Stimulated activated effector memory CD8-positive, alpha-beta T cell treated with anti-CD3 and anti-CD28 coated beads, Interleukin-12 subunit alpha, Interleukin-12 subunit beta, amount 100 ng/mL, for 72 hours (primary cell): ENCODE results near the gene SNAPC2.
"Not testable (repeated sequence)": the region's sequence is repeated elsewhere in the genome, so short reads cannot be mapped to it uniquely, and the experiment has no call there.

Source experiments
- ATAC-seq: fragments of 150-1000 bp; cut with Tn5 transposase; 2 replicates; pipeline ENCODE4 v1.10.0; 2021
- DNase-seq, 2 donors: peaks; one replicate each; pipeline ENCODE4 v3.0.0; 2021 to 2022; ENCODE audit warnings: low spot score in 2 of 2
- H3K27ac Mint-ChIP-seq: one replicate; pipeline ENCODE4 v1.8.0; 2022; ENCODE audit warnings: mild to moderate bottlenecking, mixed read lengths
- H3K36me3 Mint-ChIP-seq: one replicate; pipeline ENCODE4 v1.8.0; 2022; ENCODE audit warnings: mild to moderate bottlenecking, mixed read lengths
- H3K4me1 Mint-ChIP-seq: one replicate; pipeline ENCODE4 v1.8.0; 2022; ENCODE audit warnings: mixed read lengths
- H3K4me3 Mint-ChIP-seq: one replicate; pipeline ENCODE4 v1.8.0; 2022; ENCODE audit warnings: mild to moderate bottlenecking, mixed read lengths
- H3K9me3 Mint-ChIP-seq: one replicate; pipeline ENCODE4 v1.8.0; 2022; ENCODE audit warnings: mixed read lengths

The SNAPC2 gene

GRCh38 chr19:7912144-7912696 is 7.9 kb upstream of the SNAPC2 start:
- peaks cover 20% of the 10 kb centered on the region for H3K4me1 Mint-ChIP-seq
- peaks cover 21% of the 10 kb centered on the region for H3K36me3 Mint-ChIP-seq
- H3K27ac Mint-ChIP-seq = no peak overlapping the region
- H3K4me3 Mint-ChIP-seq = no peak overlapping the region
- H3K9me3 Mint-ChIP-seq = no peaks in the 10 kb centered on the region
- DNase-seq (no peak), ATAC-seq (no peak)

GRCh38 chr19:7912697-7913564 is 7.2 kb upstream of the SNAPC2 start:
- H3K4me3 Mint-ChIP-seq = no peak overlapping the region
- no peaks in the 10 kb centered on the region for H3K9me3 Mint-ChIP-seq
- DNase-seq = no peak

GRCh38 chr19:7913652-7914051 is 6.5 kb upstream of the SNAPC2 start:
- Mint-ChIP-seq H3K4me3 (no peak overlapping the region), H3K36me3 (peaks cover 15% of the 10 kb centered on the region), H3K4me1 (peaks cover 22% of the 10 kb centered on the region), H3K27ac (no peak overlapping the region), H3K9me3 (no peaks in the 10 kb centered on the region)
- no peak for ATAC-seq
- no peak for DNase-seq

More at GRCh38 chr19:7912697-7913564, 7.2 kb upstream of the SNAPC2 start:
- no peak for ATAC-seq
- Mint-ChIP-seq H3K36me3 (peaks cover 15% of the 10 kb centered on the region), H3K4me1 (peaks cover 19% of the 10 kb centered on the region), H3K27ac (no peak overlapping the region)

GRCh38 chr19:7914099-7914498 is 6.0 kb upstream of the SNAPC2 start:
- H3K9me3 Mint-ChIP-seq = no peaks in the 10 kb centered on the region
- no peak overlapping the region for H3K27ac Mint-ChIP-seq
- peaks cover 15% of the 10 kb centered on the region for H3K36me3 Mint-ChIP-seq
- DNase-seq = no peak
- ATAC-seq = no peak
- peaks cover 22% of the 10 kb centered on the region for H3K4me1 Mint-ChIP-seq
- H3K4me3 Mint-ChIP-seq = no peak overlapping the region

- Mint-ChIP-seq H3K36me3 (peaks cover 15% of the 10 kb centered on the region), H3K27ac (no peak within 1 kb of the TSS), H3K4me3 (peak within 1 kb of the TSS; percentile 85), H3K4me1 (peaks cover 25% of the 10 kb centered on the region), H3K9me3 (no peaks in the 10 kb centered on the region)
- ATAC-seq (no peak), DNase-seq (peak in 1 of 2 donors; percentile 51)
Observed at GRCh38 chr19:7914598-7915045, 5.5 kb upstream of the SNAPC2 start, which contains the start of gene TGFBR3L. Gene TGFBR3L, plus strand, starts transcription at chr19:7914830.

GRCh38 chr19:7915250-7916102 is 4.7 kb upstream of the SNAPC2 start:
- Mint-ChIP-seq H3K4me1 (peaks cover 29% of the 10 kb centered on the region), H3K36me3 (peaks cover 12% of the 10 kb centered on the region), H3K27ac (no peak overlapping the region), H3K4me3 (peak overlapping the region; percentile 85), H3K9me3 (no peaks in the 10 kb centered on the region)
- DNase-seq = no peak
- no peak for ATAC-seq

- Mint-ChIP-seq H3K4me3 (peak overlapping the region; percentile 85), H3K9me3 (no peaks in the 10 kb centered on the region), H3K4me1 (peaks cover 37% of the 10 kb centered on the region), H3K36me3 (peaks cover 16% of the 10 kb centered on the region), H3K27ac (no peak overlapping the region)
- peak; percentile 25 for ATAC-seq
- DNase-seq = peak; percentile 52 to 79
Observed at GRCh38 chr19:7916103-7916954, 3.8 kb upstream of the SNAPC2 start.

- Mint-ChIP-seq H3K4me1 (peaks cover 42% of the 10 kb centered on the region), H3K9me3 (no peaks in the 10 kb centered on the region), H3K4me3 (peak overlapping the region; percentile 85), H3K27ac (no peak overlapping the region), H3K36me3 (peaks cover 19% of the 10 kb centered on the region)
- ATAC-seq = no peak
- peak in 1 of 2 donors; percentile 69 for DNase-seq
Observed at GRCh38 chr19:7916955-7917266, 3.2 kb upstream of the SNAPC2 start.

GRCh38 chr19:7917267-7918061 is 2.7 kb upstream of the SNAPC2 start:
- ATAC-seq (peak; percentile 55), DNase-seq (peak; percentile 41 to 79)
- Mint-ChIP-seq H3K27ac (no peak overlapping the region), H3K4me1 (peaks cover 47% of the 10 kb centered on the region), H3K4me3 (peak overlapping the region; percentile 85), H3K9me3 (no peaks in the 10 kb centered on the region), H3K36me3 (peaks cover 23% of the 10 kb centered on the region)

GRCh38 chr19:7918062-7918614 is 2.0 kb upstream of the SNAPC2 start:
- ATAC-seq, DNase-seq, H3K27ac Mint-ChIP-seq, H3K9me3 Mint-ChIP-seq: not testable (repeated sequence)
- Mint-ChIP-seq H3K4me1 (peaks cover 41% of the 10 kb centered on the region), H3K4me3 (peak overlapping the region; percentile 85), H3K36me3 (peaks cover 23% of the 10 kb centered on the region)

GRCh38 chr19:7918615-7919421 is 1.3 kb upstream of the SNAPC2 start:
- H3K27ac Mint-ChIP-seq = no peak overlapping the region
- DNase-seq (no peak), ATAC-seq (no peak)
- H3K4me1 Mint-ChIP-seq = peaks cover 40% of the 10 kb centered on the region
- H3K36me3 Mint-ChIP-seq = peaks cover 23% of the 10 kb centered on the region
- no peaks in the 10 kb centered on the region for H3K9me3 Mint-ChIP-seq
- H3K4me3 Mint-ChIP-seq = peak overlapping the region; percentile 85

- peak overlapping the region; percentile 85 for H3K4me3 Mint-ChIP-seq
- ATAC-seq (peak; percentile 58), DNase-seq (peak; percentile 94 to 97)
- no peaks in the 10 kb centered on the region for H3K9me3 Mint-ChIP-seq
- H3K27ac Mint-ChIP-seq = peak overlapping the region; percentile 67
- peaks cover 47% of the 10 kb centered on the region for H3K4me1 Mint-ChIP-seq
- peaks cover 30% of the 10 kb centered on the region for H3K36me3 Mint-ChIP-seq
Observed at GRCh38 chr19:7920519-7921301, 572 bp downstream of the SNAPC2 start.
